ENCODE measurements around the gene TLN1. TPM values are rescaled to one million over a fixed set of nuclear protein-coding genes. Genes with fewer than 3 reads are reported as not detected.
A peak's percentile ranks its signal among the peaks of the same experiment; 100 is the strongest.

The TLN1 gene
- total and polyA plus RNA-seq, 2 experiments from 2014 or later, result 21.5 to 120 TPM

DNA sequence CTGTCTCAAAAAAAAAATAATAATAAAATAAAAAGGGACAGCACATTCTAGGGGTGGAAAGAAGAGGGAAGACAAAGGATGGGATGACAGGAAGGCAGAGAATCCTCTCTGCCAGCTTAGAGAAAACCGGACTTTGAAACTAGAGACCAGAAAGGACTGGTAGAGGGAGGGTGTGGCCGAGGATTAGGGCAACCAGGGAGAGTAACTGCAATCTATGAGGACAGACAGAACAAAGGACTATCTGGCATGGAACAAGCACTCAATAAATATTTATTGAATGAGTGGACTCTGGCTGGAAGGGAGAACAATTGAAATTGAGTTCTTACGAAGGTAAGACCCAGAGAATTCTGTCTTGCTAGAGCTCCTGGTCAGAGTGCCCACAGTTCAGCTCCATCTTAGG lies 14.6 kb upstream of the TLN1 start:
- H3K9me2 ChIP-seq (ENCODE audit: insufficient read depth), result no peaks in the 10 kb centered on the region
- H3K4me3 Mint-ChIP-seq, result peak overlapping the region; percentile 93
- no peaks in the 10 kb centered on the region for H3K9me3 Mint-ChIP-seq
- peak overlapping the region; percentile 100 for H3K4me3 ChIP-seq
- H3K27ac ChIP-seq (ENCODE audit: low read depth), result no peak overlapping the region
- peaks cover 41% of the 10 kb centered on the region for H3K79me2 ChIP-seq (replicated peaks; ENCODE audit: insufficient read depth)
- peaks cover 30% of the 10 kb centered on the region for H3K4me1 ChIP-seq (ENCODE audit: insufficient read depth)
- peaks cover 45% of the 10 kb centered on the region for H3K36me3 Mint-ChIP-seq (ENCODE audit: low read depth)
- no peaks in the 10 kb centered on the region for H3K27me3 ChIP-seq (ENCODE audit: insufficient read depth)
- ATAC-seq (no peak), DNase-seq (ENCODE audit: low spot score) (no peak)
- no peak for TF ChIP-seq EZH2 (IDR thresholded peaks at IDR 0.05; ENCODE audit: low read depth, unreplicated experiment)
- TF ChIP-seq STAT1 (IDR thresholded peaks at IDR 0.05; ENCODE audit: unreplicated experiment), result no peak
- no peak for TF ChIP-seq NANOG (IDR thresholded peaks at IDR 0.05; ENCODE audit: borderline replicate concordance)
- TF ChIP-seq POLR2AphosphoS5 (IDR thresholded peaks at IDR 0.05; ENCODE audit: low read depth), result no peak
- TF ChIP-seq CREB1 (CRISPR knock-in tag; IDR thresholded peaks at IDR 0.05; ENCODE audit: low read depth), result no peak
- TF ChIP-seq ZNF114 (CRISPR knock-in tag; IDR thresholded peaks at IDR 0.05), result no peak
- TF ChIP-seq CTCF (conservative IDR thresholded peaks at IDR 0.05; ENCODE audit: low read depth in 2 of 2), result no peak
- TF ChIP-seq, protein P1, sequence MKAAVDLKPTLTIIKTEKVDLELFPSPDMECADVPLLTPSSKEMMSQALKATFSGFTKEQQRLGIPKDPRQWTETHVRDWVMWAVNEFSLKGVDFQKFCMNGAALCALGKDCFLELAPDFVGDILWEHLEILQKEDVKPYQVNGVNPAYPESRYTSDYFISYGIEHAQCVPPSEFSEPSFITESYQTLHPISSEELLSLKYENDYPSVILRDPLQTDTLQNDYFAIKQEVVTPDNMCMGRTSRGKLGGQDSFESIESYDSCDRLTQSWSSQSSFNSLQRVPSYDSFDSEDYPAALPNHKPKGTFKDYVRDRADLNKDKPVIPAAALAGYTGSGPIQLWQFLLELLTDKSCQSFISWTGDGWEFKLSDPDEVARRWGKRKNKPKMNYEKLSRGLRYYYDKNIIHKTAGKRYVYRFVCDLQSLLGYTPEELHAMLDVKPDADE (IDR thresholded peaks at IDR 0.05), result no peak
- no peak for TF ChIP-seq EZH2phosphoT487 (IDR thresholded peaks at IDR 0.05; ENCODE audit: unreplicated experiment)
- no peak for TF ChIP-seq JUNB (IDR thresholded peaks at IDR 0.05; ENCODE audit: unreplicated experiment)
- peaks cover 38% of the 10 kb centered on the region for H4K20me1 ChIP-seq (replicated peaks; ENCODE audit: insufficient read depth)
- H3F3A ChIP-seq (replicated peaks; ENCODE audit: low read depth), result peaks cover 13% of the 10 kb centered on the region
- peak overlapping the region; percentile 99 for H3K4me2 ChIP-seq
- H3K36me3 ChIP-seq (ENCODE audit: insufficient read depth), result peaks cover 24% of the 10 kb centered on the region
- peaks cover 6% of the 10 kb centered on the region for H3K27me3 Mint-ChIP-seq (ENCODE audit: insufficient read depth, low read depth, poor library complexity)
- peaks cover 24% of the 10 kb centered on the region for H3K4me1 Mint-ChIP-seq
- H3K27ac Mint-ChIP-seq, result no peak overlapping the region
- no peak overlapping the region for H2AFZ ChIP-seq

DNA sequence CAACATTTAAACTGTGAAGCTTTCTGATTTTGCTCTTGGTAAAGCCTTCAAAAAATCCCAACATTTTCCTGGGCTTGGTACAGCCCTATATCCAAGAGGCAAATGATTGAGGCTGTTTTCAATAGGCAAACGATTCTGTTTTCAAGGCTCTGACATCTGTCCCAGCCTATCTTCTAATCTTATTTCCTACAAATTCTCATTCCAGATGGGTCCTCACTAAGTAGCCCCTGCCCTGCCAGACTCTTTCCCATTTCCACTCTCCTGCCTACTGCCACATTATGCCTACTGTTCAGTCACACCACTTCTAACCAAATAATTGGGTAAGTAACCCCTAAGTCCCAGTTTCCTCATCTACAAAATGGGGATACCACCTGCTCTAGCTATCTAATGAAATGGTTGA lies 13.6 kb upstream of the TLN1 start:
- H3K27ac Mint-ChIP-seq, result no peak overlapping the region
- no peaks in the 10 kb centered on the region for H3K9me3 Mint-ChIP-seq
- Histone ChIP-seq H3K27ac (ENCODE audit: low read depth) (no peak overlapping the region), H3K9me2 (ENCODE audit: insufficient read depth) (no peaks in the 10 kb centered on the region), H2AFZ (no peak overlapping the region), H3K4me1 (ENCODE audit: insufficient read depth) (peaks cover 30% of the 10 kb centered on the region), H3K27me3 (ENCODE audit: insufficient read depth) (no peaks in the 10 kb centered on the region), H3K4me2 (peak overlapping the region; percentile 99), H3K4me3 (peak overlapping the region; percentile 100), H4K20me1 (replicated peaks; ENCODE audit: insufficient read depth) (peaks cover 38% of the 10 kb centered on the region), H3F3A (replicated peaks; ENCODE audit: low read depth) (peaks cover 13% of the 10 kb centered on the region), H3K36me3 (ENCODE audit: insufficient read depth) (peaks cover 20% of the 10 kb centered on the region), H3K79me2 (replicated peaks; ENCODE audit: insufficient read depth) (peaks cover 41% of the 10 kb centered on the region)
- peak overlapping the region; percentile 93; the same call in 2 of the 3 replicates for H3K4me3 Mint-ChIP-seq
- H3K4me1 Mint-ChIP-seq, result peaks cover 24% of the 10 kb centered on the region
- no peak for DNase-seq (ENCODE audit: low spot score)
- no peak for ATAC-seq
- peaks cover 49% of the 10 kb centered on the region for H3K36me3 Mint-ChIP-seq (ENCODE audit: low read depth)
- H3K27me3 Mint-ChIP-seq (ENCODE audit: insufficient read depth, low read depth, poor library complexity), result peaks cover 3% of the 10 kb centered on the region
- no peak for TF ChIP-seq REST (IDR thresholded peaks at IDR 0.05; ENCODE audit: unreplicated experiment)
- TF ChIP-seq JUNB (IDR thresholded peaks at IDR 0.05; ENCODE audit: unreplicated experiment), result no peak
- TF ChIP-seq ZNF331 (CRISPR knock-in tag; IDR thresholded peaks at IDR 0.05; ENCODE audit: low read depth), result no peak
- TF ChIP-seq, protein P1 (IDR thresholded peaks at IDR 0.05), result no peak
